ENCODE results near the gene OVOL1. TPM values are rescaled to one million over a fixed set of nuclear protein-coding genes. Genes with fewer than 3 reads are reported as not detected.
A peak's percentile ranks its signal among the peaks of the same experiment; 100 is the strongest.

The OVOL1 gene
- total and polyA plus RNA-seq, 2 of the 8 experiments (the other 6 are each of a cell fraction or from before 2014, with no cell fraction given): 2.6 to 3.4 TPM

DNA sequence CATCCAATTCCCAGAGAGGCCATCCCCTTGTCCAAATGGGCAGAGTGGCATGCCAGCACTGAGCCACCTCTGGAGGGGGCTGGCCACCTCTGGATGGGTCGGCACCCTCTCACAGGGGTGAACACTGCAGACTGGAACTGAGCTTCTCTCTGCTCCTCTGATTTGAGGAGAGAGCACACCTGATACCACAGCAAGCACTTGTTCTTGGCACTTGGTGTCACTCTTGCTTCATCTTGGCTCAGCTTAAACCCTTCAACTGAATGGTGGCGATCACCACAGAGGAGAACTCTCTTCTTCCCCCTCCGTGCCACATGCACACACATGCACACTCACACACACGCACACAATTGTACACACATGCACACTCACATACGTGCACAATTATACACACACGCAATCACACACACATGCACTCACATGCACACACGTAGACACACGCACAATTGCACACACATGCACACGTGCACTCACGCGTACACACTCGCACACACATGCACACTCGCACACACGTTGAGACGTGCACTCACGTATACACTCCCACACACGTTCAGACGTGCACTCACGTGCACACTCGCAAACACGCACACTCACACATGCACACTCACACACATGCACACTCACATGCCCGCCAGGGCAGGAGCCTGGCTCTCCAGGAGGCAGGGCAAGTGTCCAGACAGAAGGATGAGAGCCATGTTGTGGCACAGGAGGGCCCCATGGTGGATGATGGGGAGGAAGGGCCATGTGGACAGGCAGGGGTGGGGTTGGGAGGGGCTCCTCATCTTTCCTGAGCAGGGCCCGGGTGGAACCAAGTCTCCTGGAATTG is 23.4 kb downstream of the OVOL1 start:
- Histone ChIP-seq H3K9ac (replicated peaks in 1 of 4; ENCODE audit: extremely low read depth in 1 of 4, low read depth in 3 of 4, low read length in 3 of 4) (no peak overlapping the region), H4K91ac (replicated peaks; ENCODE audit: insufficient read length, low read length) (peak overlapping the region; percentile 55), H2BK15ac (ENCODE audit: low read length) (peak overlapping the region; percentile 72; the same call in 1 of the 2 replicates), H2BK120ac (replicated peaks; ENCODE audit: low read depth, low read length) (no peak overlapping the region), H4K8ac (ENCODE audit: extremely low read depth, insufficient read depth, low read length) (no peak overlapping the region), H3K4me2 (ENCODE audit: insufficient read depth in 1 of 2, low read depth in 2 of 2, low read length in 2 of 2) (no peak overlapping the region), H3K36me3 (ENCODE audit: control insufficient read depth in 2 of 4, insufficient read depth in 4 of 4, low read length in 3 of 4) (no peaks in the 10 kb centered on the region), H3K4me3 (ENCODE audit: extremely low read depth in 1 of 4, insufficient read depth in 2 of 4, low read depth in 3 of 4, low read length in 4 of 4) (no peak overlapping the region), H3K23me2 (ENCODE audit: low read depth, low read length) (no peaks in the 10 kb centered on the region), H3K4me1 (replicated peaks in 1 of 4; ENCODE audit: control insufficient read depth in 3 of 4, insufficient read depth in 4 of 4, low read length in 3 of 4) (no peaks in the 10 kb centered on the region), H2AFZ (ENCODE audit: low read length) (no peak overlapping the region), H3K4ac (replicated peaks; ENCODE audit: insufficient read length, low read depth, low read length) (peak overlapping the region; percentile 71), H3K56ac (replicated peaks; ENCODE audit: insufficient read length, low read depth, low read length) (no peak overlapping the region), H3K27me3 (replicated peaks in 1 of 4; ENCODE audit: control insufficient read depth in 3 of 4, extremely low read depth in 1 of 4, insufficient read depth in 3 of 4, low read length in 3 of 4) (no peaks in the 10 kb centered on the region; a peak in 2 of 7 replicates), H2AK5ac (ENCODE audit: low read depth, low read length) (peak overlapping the region; percentile 87), H3K79me2 (ENCODE audit: control insufficient read depth in 1 of 2, insufficient read depth in 2 of 2, low read length in 2 of 2) (no peaks in the 10 kb centered on the region), H3K23ac (ENCODE audit: insufficient read length) (no peak overlapping the region), H4K5ac (ENCODE audit: insufficient read length, low read depth, low read length) (no peak overlapping the region), H3K27ac (ENCODE audit: low read depth, low read length) (no peak overlapping the region), H4K20me1 (replicated peaks in 1 of 2; ENCODE audit: control insufficient read depth in 1 of 2, insufficient read depth in 2 of 2, low read length in 2 of 2) (peaks cover 0 to 5% of the 10 kb centered on the region in 2 experiments), H3K9me3 (ENCODE audit: insufficient read depth in 2 of 2, low read depth in 1 of 2, low read length in 1 of 2) (no peaks in the 10 kb centered on the region), H3K79me1 (ENCODE audit: low read depth, low read length) (peaks cover 2% of the 10 kb centered on the region; the same call in 1 of the 2 replicates), H2BK12ac (ENCODE audit: low read depth, low read length) (peak overlapping the region; percentile 94; the same call in 1 of the 2 replicates), H2BK5ac (ENCODE audit: low read depth, low read length) (0 out of 2 replicates have a peak overlapping the region, but pooled peaks have one; percentile 63), H2BK20ac (ENCODE audit: low read length) (0 out of 2 replicates have a peak overlapping the region, but pooled peaks have one; percentile 18), H3K14ac (ENCODE audit: insufficient read length) (no peak overlapping the region), H3K18ac (ENCODE audit: extremely low read depth, low read length) (no peak overlapping the region)
- FAIRE-seq (no peak), DNase-seq (ENCODE audit: low read depth in 1 of 2, low spot score in 2 of 2) (no peak)
- TF ChIP-seq, protein P1, sequence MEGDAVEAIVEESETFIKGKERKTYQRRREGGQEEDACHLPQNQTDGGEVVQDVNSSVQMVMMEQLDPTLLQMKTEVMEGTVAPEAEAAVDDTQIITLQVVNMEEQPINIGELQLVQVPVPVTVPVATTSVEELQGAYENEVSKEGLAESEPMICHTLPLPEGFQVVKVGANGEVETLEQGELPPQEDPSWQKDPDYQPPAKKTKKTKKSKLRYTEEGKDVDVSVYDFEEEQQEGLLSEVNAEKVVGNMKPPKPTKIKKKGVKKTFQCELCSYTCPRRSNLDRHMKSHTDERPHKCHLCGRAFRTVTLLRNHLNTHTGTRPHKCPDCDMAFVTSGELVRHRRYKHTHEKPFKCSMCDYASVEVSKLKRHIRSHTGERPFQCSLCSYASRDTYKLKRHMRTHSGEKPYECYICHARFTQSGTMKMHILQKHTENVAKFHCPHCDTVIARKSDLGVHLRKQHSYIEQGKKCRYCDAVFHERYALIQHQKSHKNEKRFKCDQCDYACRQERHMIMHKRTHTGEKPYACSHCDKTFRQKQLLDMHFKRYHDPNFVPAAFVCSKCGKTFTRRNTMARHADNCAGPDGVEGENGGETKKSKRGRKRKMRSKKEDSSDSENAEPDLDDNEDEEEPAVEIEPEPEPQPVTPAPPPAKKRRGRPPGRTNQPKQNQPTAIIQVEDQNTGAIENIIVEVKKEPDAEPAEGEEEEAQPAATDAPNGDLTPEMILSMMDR (IDR thresholded peaks at IDR 0.05; ENCODE audit: control extremely low read depth in 1 of 3, insufficient read depth in 1 of 3, low read depth in 1 of 3, low read length in 3 of 3): 0 out of 4 replicates have a peak, but pooled peaks of 1 of the 3 experiments have one; percentile 20
- TF ChIP-seq YY1 (IDR thresholded peaks at IDR 0.05; ENCODE audit: low read depth, low read length) (no peak), RAD21 (IDR thresholded peaks at IDR 0.05 in 1 of 2, conservative IDR thresholded peaks at IDR 0.05 in 1 of 2; ENCODE audit: low read depth in 2 of 2, low read length in 2 of 2) (peak; percentile 17 to 41; a peak in 3 of 4 replicates), SAP30 (IDR thresholded peaks at IDR 0.05; ENCODE audit: insufficient read depth, insufficient replicate concordance, low read length) (no peak)
- ChIA-PET POLR2A (ENCODE audit: partially characterized antibody) (interaction anchor here (1.1 to 1.9 kb wide), 4 partner anchors 9 to 23 kb away, joined by 3 to 9 read pairs (median 6); partner anchors contain the start of gene OVOL1), CTCF (ENCODE audit: partially characterized antibody) (interaction anchor here (0.5 to 19.6 kb wide), 15 partner anchors 8 to 326 kb away, joined by 3 to 347 read pairs (median 4); partner anchors contain the start of genes AP5B1 and FIBP)
- WGBS, 2 experiments (ENCODE audit: extremely low coverage in 1 of 2, insufficient coverage in 1 of 2, insufficient read length in 1 of 2, insufficient replicate concordance in 2 of 2, low coverage in 1 of 2, low lambda C conversion rate in 2 of 2, missing lambda C conversion rate in 1 of 2): 93% methylated on average over 23 of the region's 23 CpGs; no CpG with 5 or more reads in 1 of the 2 experiments
